Transverse colon (tissue), 4 donors: ENCODE results near the gene NFAM1. TPM values are rescaled to one million over a fixed set of nuclear protein-coding genes. Genes with fewer than 3 reads are reported as not detected.

ENCODE experiments used
- DNase-seq: peaks from one replicate; pipeline ENCODE4 v3.0.0-alpha.2; 2019
- H3K27ac ChIP-seq, 4 donors: fragments of 200-600 bp; sonication (generic); 2 replicates each; pipeline ENCODE4 v1.5.1; 2016 to 2018; ENCODE audit warnings: inconsistent platforms in 4 of 4
- H3K27me3 ChIP-seq: fragments of 200-600 bp; sonication (generic); 2 replicates; pipeline ENCODE4 v1.5.1; 2017; ENCODE audit warnings: inconsistent platforms
- H3K36me3 ChIP-seq, 4 donors: fragments of 200-600 bp; sonication (generic); 2 replicates each; pipeline ENCODE4 v1.5.1; 2017 to 2019; ENCODE audit warnings: inconsistent platforms in 4 of 4
- H3K4me1 ChIP-seq, 4 donors: fragments of 200-600 bp; sonication (generic); 2 replicates each; pipeline ENCODE4 v1.5.1; 2017 to 2020; ENCODE audit warnings: inconsistent platforms in 4 of 4
- H3K4me3 ChIP-seq, 4 donors: fragments of 200-600 bp; sonication (generic); 1 replicate in 1 of 4; 2 replicates in 3 of 4; pipeline versions ENCODE4 v1.5.1 to v1.6.1; 2017 to 2019; ENCODE audit warnings: inconsistent platforms in 4 of 4
- H3K9me3 ChIP-seq, 2 donors: fragments of 200-600 bp; sonication (generic); 2 replicates each; pipeline ENCODE4 v1.5.1; 2017 to 2019; ENCODE audit warnings: inconsistent platforms in 2 of 2
- EP300 ChIP-seq: sonication (generic); formaldehyde crosslinking; IDR thresholded peaks from one replicate; pipeline ENCODE4 v1.6.1; 2017; ENCODE audit warnings: antibody characterized with exemption, low read depth
- POLR2A ChIP-seq: fragments of 450-650 bp; IDR thresholded peaks from one replicate; pipeline ENCODE4 v1.6.1; 2016; ENCODE audit warnings: antibody characterized with exemption, mild to moderate bottlenecking, moderate library complexity
- POLR2AphosphoS5 ChIP-seq, 3 donors: sonication (generic); formaldehyde crosslinking; IDR thresholded peaks; one replicate each; pipeline ENCODE4 v1.6.1; 2016; ENCODE audit warnings: antibody characterized with exemption in 3 of 3
- WGBS, 2 donors: methylation state at CpG; one replicate each; pipeline ENCODE4 v1.1.5; 2018; ENCODE audit warnings: low coverage in 1 of 2; 5-methylcytosine and 5-hydroxymethylcytosine counted together
- in situ Hi-C, 4 donors: fragments of 200-750 bp; cut with MboI; loops; one replicate each; pipeline versions ENCODE4 v1.15.0 to v1.15.1; 2017; ENCODE audit warnings: low sequenced_read_pairs in 3 of 4, low pct_ligation_motif_present in 1 of 4, low pct_unique_long_range_greater_than_20kb in 1 of 4
- intact Hi-C: fragments of 100-400 bp; cut with DNase I; formaldehyde crosslinking; loops from one replicate; pipeline ENCODE4 v1.15.1; 2023; ENCODE audit warnings: low total_unique reads
- total RNA-seq, 4 donors: library from RNA; depleted of rRNA; stranded (reverse); fragments of >200 nt; gene quantifications; one replicate each; pipeline ENCODE4 v1.1.0, GENCODE V29; 2016
- TF ChIP-seq, protein P1 (sequence below), 5 experiments: fragments of 200-600 bp in 3 of 5; fragments of 450-650 bp in 2 of 5; sonication (generic) in 3 of 5; IDR thresholded peaks; 1 replicate in 2 of 5; 2 replicates in 3 of 5; pipeline ENCODE4 v1.5.1; 2016 to 2017; ENCODE audit warnings: antibody characterized with exemption in 5 of 5, inconsistent platforms in 3 of 5, mild to moderate bottlenecking in 2 of 5, moderate library complexity in 1 of 5

Gene NFAM1
- total RNA-seq, 4 donors from 2014 or later: 1.1 to 1.4 TPM; not detected in 2

DNA sequence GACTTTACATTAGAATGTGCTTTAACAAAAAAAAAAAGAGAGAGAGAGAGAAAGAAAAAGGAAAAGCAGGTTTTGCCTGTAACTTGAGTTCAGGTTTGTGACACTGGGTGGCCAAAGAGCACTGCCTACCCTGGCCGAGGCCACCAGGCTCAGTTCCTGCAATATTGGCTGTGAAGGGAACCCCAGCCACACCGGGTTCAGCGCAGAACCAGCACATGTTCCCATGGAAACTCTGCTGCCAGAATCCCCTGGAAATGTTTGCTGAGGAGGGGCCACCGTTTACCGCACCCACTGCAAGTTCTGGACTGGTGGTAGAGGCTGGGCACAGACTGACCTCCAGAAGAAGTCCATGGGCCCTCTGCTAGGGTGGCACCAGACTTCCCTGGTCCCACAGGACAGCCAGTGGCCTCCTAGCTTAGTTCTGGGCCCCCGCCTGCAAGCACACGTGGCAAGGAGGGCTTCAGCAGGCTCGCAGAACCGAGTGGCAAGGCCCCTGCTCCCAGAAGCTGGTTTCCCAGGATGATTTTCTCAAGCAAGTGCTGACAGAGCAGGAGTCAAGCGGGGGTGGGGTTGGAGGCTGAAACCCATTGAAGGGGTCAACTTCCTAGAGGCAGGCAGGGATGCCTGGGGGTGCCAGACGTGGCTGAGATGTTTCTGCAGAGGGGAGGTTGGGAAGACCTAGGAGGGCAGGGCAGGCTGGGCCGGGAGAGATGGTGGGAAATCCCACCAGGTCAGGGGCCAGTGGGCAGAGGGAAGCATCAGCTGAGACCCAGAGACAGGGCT lies 51.2 kb downstream of the NFAM1 start:
- WGBS, 2 donors: 79 to 83% methylated on average over 2 to 10 of the region's 12 CpGs

DNA sequence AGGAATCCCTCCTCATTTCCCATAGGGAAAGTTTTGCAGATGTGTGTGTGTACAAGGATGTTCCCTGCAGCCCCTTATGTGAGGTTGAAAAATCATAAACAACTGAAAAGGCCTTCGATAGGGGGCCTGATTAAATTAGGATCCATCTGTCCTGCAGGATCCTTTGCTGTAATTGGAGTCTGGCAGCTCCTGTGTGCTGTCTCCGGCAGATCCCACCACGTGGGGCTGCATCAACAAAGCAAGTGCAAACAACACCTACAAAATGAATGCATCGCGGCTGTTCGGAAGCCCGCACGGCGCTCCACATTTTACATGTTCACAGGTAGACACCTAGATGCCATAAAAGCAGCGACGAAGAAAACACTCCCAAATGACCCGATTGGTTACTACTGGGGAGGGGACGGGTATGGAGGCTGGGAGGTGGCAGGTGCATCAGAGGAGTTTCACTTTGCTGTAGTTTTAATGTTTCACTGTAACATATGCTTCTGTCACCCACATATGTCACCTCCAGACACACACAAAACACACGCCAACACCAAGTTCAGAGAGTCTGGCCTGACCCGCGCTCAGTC lies 52.2 kb downstream of the NFAM1 start:
- H3K27me3 ChIP-seq: no peaks in the 10 kb centered on the region
- H3K4me1 ChIP-seq: peaks cover 0 to 8% (median 4%) of the 10 kb centered on the region in 4 donors
- intact Hi-C loops: no loop called here
- no peak for TF ChIP-seq POLR2AphosphoS5 (IDR thresholded peaks at IDR 0.05)
- no peak for TF ChIP-seq POLR2A
- TF ChIP-seq, protein P1, sequence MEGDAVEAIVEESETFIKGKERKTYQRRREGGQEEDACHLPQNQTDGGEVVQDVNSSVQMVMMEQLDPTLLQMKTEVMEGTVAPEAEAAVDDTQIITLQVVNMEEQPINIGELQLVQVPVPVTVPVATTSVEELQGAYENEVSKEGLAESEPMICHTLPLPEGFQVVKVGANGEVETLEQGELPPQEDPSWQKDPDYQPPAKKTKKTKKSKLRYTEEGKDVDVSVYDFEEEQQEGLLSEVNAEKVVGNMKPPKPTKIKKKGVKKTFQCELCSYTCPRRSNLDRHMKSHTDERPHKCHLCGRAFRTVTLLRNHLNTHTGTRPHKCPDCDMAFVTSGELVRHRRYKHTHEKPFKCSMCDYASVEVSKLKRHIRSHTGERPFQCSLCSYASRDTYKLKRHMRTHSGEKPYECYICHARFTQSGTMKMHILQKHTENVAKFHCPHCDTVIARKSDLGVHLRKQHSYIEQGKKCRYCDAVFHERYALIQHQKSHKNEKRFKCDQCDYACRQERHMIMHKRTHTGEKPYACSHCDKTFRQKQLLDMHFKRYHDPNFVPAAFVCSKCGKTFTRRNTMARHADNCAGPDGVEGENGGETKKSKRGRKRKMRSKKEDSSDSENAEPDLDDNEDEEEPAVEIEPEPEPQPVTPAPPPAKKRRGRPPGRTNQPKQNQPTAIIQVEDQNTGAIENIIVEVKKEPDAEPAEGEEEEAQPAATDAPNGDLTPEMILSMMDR (IDR thresholded peaks at IDR 0.05): no peak
- TF ChIP-seq EP300: no peak
- H3K36me3 ChIP-seq: no peaks in the 10 kb centered on the region
- no peak overlapping the region for H3K27ac ChIP-seq
- WGBS, 2 donors: 65% methylated on average over 16 of the region's 16 CpGs; no CpG with 5 or more reads in 1 of the 2 donors
- no peak for DNase-seq
- in situ Hi-C loops: no loop called here
- no peak overlapping the region for H3K4me3 ChIP-seq
- no peaks in the 10 kb centered on the region for H3K9me3 ChIP-seq

More for the DNA sequence above, 51.2 kb downstream of the NFAM1 start:
- intact Hi-C loops (no loop called here), in situ Hi-C loops (no loop called here)
- no peaks in the 10 kb centered on the region for H3K27me3 ChIP-seq
- H3K4me3 ChIP-seq: no peak overlapping the region
- H3K4me1 ChIP-seq: peaks cover 0 to 8% (median 3%) of the 10 kb centered on the region in 4 donors
- H3K27ac ChIP-seq: no peak overlapping the region
- TF ChIP-seq, protein P1 (IDR thresholded peaks at IDR 0.05): no peak
- TF ChIP-seq EP300 (no peak), POLR2AphosphoS5 (IDR thresholded peaks at IDR 0.05) (no peak), POLR2A (no peak)
- no peak for DNase-seq
- no peaks in the 10 kb centered on the region for H3K36me3 ChIP-seq
- no peaks in the 10 kb centered on the region for H3K9me3 ChIP-seq

DNA sequence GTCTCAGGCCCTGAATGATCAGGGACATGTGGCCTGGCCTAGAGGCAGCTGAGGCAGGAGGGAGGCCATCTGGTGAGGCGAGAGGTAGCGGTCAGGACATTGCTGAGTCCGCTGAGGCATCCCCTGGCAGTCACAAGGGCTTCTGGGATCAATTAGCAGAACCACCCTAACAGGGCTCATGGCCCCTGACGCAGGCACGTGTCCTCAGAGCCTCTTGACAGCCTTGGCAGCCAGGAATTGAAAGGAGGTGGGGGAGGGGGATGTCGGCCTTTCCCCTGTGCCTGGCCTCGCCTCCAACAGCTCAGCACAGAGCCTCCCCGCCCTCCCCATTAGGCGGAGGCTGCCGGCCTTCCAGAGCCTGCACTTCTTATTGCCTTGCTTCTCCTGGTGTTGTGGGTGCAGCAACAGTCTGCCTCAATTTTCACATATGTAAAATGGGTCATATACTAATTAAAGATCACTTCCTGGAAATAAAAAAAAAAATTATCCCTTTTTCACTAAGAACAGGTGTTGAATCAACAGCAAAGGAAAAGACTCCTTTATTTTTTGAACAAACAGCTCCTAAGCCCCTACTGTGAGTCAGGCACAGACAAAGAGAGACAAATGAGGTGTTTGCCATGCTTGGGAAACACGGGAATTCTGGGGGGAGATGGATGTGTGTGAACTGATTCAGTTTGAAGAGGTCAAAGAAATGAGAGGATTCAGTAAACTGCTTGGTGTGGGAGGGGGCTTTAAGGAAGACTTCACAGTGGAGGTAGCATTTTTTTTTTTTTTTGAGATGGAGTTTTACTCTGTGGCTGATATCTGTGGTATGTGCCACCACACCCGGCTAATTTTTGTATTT lies 55.3 kb downstream of the NFAM1 start:
- in situ Hi-C loops: no loop called here
- no peaks in the 10 kb centered on the region for H3K9me3 ChIP-seq
- no peaks in the 10 kb centered on the region for H3K27me3 ChIP-seq
- no peak overlapping the region for H3K27ac ChIP-seq
- WGBS, 2 donors: 47 to 53% methylated on average over 2 to 12 of the region's 12 CpGs
- DNase-seq: peak; percentile 58
- no peak overlapping the region for H3K4me3 ChIP-seq
- TF ChIP-seq POLR2AphosphoS5 (IDR thresholded peaks at IDR 0.05): peak in 1 of 3 donors; percentile 8
- TF ChIP-seq, protein P1 (IDR thresholded peaks at IDR 0.05): no peak
- H3K36me3 ChIP-seq: no peaks in the 10 kb centered on the region
- peaks cover 0 to 14% (median 7%) of the 10 kb centered on the region in 4 donors for H3K4me1 ChIP-seq
- intact Hi-C loops: no loop called here

- peak; percentile 24 for DNase-seq
- Histone ChIP-seq H3K4me3 (no peak overlapping the region), H3K27me3 (no peaks in the 10 kb centered on the region), H3K4me1 (peaks cover 0 to 14% (median 7%) of the 10 kb centered on the region in 4 donors), H3K27ac (peak overlapping the region in 2 of 4 donors; percentile 10 to 25), H3K36me3 (no peaks in the 10 kb centered on the region), H3K9me3 (no peaks in the 10 kb centered on the region)
- TF ChIP-seq POLR2A (no peak), EP300 (no peak), POLR2AphosphoS5 (IDR thresholded peaks at IDR 0.05) (no peak)
- TF ChIP-seq, protein P1 (IDR thresholded peaks at IDR 0.05): no peak
- WGBS, 2 donors: 84% methylated on average over 5 of the region's 5 CpGs; no CpG with 5 or more reads in 1 of the 2 donors
- in situ Hi-C loops: no loop called here
- intact Hi-C loops: no loop called here
These were observed 56.2 kb downstream of the NFAM1 start for GRCh38 chr22:42375982-42376381.
